Vagina (tissue), 2 donors: Measurements from ENCODE around the gene SLITRK6. TPM values are rescaled to one million over a fixed set of nuclear protein-coding genes. Genes with fewer than 3 reads are reported as not detected.

Experiments used
- DNase-seq, 2 donors: peaks; one replicate each; pipeline ENCODE4 v3.0.0-alpha.2; 2017; ENCODE audit errors: extremely low spot score in 2 of 2
- H3K27ac ChIP-seq: fragments of 200-600 bp; sonication (generic); one replicate; pipeline ENCODE4 v1.5.1; 2019
- H3K27me3 ChIP-seq: fragments of 200-600 bp; sonication (generic); one replicate; pipeline ENCODE4 v1.5.1; 2019
- H3K36me3 ChIP-seq, 2 donors: fragments of 200-600 bp; sonication (generic); one replicate each; pipeline ENCODE4 v1.5.1; 2017 to 2019
- H3K4me1 ChIP-seq: fragments of 200-600 bp; sonication (generic); one replicate; pipeline ENCODE4 v1.5.1; 2019
- H3K4me3 ChIP-seq, 2 donors: fragments of 200-600 bp; sonication (generic); 1 replicate in 1 of 2; 2 replicates in 1 of 2; pipeline ENCODE4 v1.5.1; 2016 to 2019
- H3K9me3 ChIP-seq: fragments of 200-600 bp; sonication (generic); one replicate; pipeline ENCODE4 v1.5.1; 2019
- POLR2A ChIP-seq, 2 donors: fragments of 450-650 bp; IDR thresholded peaks; one replicate each; pipeline ENCODE4 v1.6.1; 2017; ENCODE audit warnings: antibody characterized with exemption in 2 of 2, mild to moderate bottlenecking in 2 of 2, moderate library complexity in 2 of 2
- POLR2AphosphoS5 ChIP-seq, 2 donors: sonication (generic); formaldehyde crosslinking; IDR thresholded peaks; one replicate each; pipeline ENCODE4 v1.9.0; 2017; ENCODE audit warnings: antibody characterized with exemption in 2 of 2, mild to moderate bottlenecking in 2 of 2, low read depth in 1 of 2; ENCODE audit not compliant: insufficient read depth in 1 of 2
- intact Hi-C: fragments of 100-400 bp; cut with DNase I; formaldehyde crosslinking; loops from one replicate; pipeline ENCODE4 v1.15.1; 2023
- total RNA-seq: library from RNA; depleted of rRNA; stranded (reverse); fragments of >200 nt; gene quantifications from one replicate; pipeline ENCODE4 v1.2.3, GENCODE V29; 2016
- TF ChIP-seq, protein P1 (sequence below), 3 experiments: fragments of 450-650 bp in 2 of 3; fragments of 200-600 bp in 1 of 3; sonication (generic) in 1 of 3; IDR thresholded peaks; one replicate each; pipeline ENCODE4 v1.5.1; 2017 to 2019; ENCODE audit warnings: antibody characterized with exemption in 3 of 3, mild to moderate bottlenecking in 2 of 3, moderate library complexity in 2 of 3

The SLITRK6 gene
- total RNA-seq, 1 donor from 2014 or later, result 0.74 TPM

DNA sequence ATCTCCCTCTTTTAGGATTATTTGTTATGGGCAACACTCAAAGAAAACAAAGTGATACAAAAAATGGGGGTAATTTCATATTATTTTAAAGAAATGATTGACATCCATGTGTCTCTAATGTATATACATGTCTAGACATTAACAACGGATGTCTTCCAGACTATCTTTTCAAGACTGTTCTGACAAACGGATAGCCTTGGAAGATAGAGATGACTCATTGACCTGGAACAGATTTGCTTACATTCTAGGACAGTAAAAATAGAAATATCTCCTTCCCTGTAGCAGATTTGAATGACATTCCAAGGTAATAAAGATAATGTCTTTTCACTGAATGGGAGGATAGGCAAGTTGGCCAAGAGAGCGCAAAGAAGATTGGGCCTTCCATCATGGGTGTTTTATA is 26.2 kb upstream of the SLITRK6 start:
- no peaks in the 10 kb centered on the region for H3K9me3 ChIP-seq
- H3K27ac ChIP-seq, result no peak overlapping the region
- no peak for TF ChIP-seq POLR2A (IDR thresholded peaks at IDR 0.05)
- H3K36me3 ChIP-seq, result no peaks in the 10 kb centered on the region
- H3K4me1 ChIP-seq, result no peaks in the 10 kb centered on the region
- DNase-seq, result no peak
- no peak overlapping the region for H3K4me3 ChIP-seq
- intact Hi-C loops, result loop anchor here (10.0 kb wide), 1 partner anchor 931 kb away; no protein-coding TSS in a partner anchor
- H3K27me3 ChIP-seq, result no peaks in the 10 kb centered on the region

DNA sequence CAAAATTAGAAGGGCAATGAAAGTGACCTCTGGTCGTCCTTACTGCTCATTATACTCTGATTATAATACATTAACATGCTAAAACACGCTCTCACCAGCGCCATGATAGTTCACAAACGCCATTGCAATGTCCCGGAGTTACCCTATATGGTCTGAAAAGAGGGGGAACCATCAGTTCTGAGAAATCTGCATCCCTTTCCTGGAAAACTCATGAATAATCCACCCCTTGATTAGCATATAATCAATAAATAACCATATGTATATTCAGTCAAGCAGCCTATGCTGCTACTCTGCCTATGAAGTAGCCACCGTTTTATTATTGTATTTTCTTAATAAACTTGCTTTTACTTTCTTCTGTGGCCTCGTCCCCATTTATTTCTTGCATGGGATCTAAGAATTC is 24.6 kb upstream of the SLITRK6 start:
- Histone ChIP-seq H3K4me3 (no peak overlapping the region), H3K9me3 (no peaks in the 10 kb centered on the region), H3K27ac (no peak overlapping the region), H3K27me3 (no peaks in the 10 kb centered on the region), H3K4me1 (no peaks in the 10 kb centered on the region), H3K36me3 (no peaks in the 10 kb centered on the region)
- intact Hi-C loops, result loop anchor here (10.0 kb wide), 1 partner anchor 929 kb away; no protein-coding TSS in a partner anchor
- no peak for TF ChIP-seq POLR2A (IDR thresholded peaks at IDR 0.05)
- TF ChIP-seq, protein P1, sequence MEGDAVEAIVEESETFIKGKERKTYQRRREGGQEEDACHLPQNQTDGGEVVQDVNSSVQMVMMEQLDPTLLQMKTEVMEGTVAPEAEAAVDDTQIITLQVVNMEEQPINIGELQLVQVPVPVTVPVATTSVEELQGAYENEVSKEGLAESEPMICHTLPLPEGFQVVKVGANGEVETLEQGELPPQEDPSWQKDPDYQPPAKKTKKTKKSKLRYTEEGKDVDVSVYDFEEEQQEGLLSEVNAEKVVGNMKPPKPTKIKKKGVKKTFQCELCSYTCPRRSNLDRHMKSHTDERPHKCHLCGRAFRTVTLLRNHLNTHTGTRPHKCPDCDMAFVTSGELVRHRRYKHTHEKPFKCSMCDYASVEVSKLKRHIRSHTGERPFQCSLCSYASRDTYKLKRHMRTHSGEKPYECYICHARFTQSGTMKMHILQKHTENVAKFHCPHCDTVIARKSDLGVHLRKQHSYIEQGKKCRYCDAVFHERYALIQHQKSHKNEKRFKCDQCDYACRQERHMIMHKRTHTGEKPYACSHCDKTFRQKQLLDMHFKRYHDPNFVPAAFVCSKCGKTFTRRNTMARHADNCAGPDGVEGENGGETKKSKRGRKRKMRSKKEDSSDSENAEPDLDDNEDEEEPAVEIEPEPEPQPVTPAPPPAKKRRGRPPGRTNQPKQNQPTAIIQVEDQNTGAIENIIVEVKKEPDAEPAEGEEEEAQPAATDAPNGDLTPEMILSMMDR (IDR thresholded peaks at IDR 0.05), result no peak
- no peak for DNase-seq

DNA sequence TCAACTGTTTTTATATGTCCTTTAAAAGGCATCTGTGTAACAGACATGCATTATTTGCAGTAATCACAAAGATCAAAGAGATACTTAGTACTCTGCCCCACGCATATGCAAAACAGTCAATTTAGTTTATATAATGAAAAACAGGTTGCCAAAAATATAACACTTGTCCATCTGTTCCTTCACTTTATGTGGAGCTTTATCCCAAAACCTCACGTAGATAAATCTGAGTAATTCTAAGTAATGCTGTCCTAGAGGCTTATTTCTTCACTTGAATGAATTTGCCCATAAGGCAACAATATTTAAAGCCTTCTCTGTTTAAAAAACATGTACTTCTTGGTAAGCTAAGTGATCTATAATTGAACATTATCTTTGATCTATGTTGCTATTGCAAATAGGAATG is 20.3 kb upstream of the SLITRK6 start:
- no peaks in the 10 kb centered on the region for H3K36me3 ChIP-seq
- intact Hi-C loops, result no loop called here
- no peak overlapping the region for H3K27ac ChIP-seq

DNA sequence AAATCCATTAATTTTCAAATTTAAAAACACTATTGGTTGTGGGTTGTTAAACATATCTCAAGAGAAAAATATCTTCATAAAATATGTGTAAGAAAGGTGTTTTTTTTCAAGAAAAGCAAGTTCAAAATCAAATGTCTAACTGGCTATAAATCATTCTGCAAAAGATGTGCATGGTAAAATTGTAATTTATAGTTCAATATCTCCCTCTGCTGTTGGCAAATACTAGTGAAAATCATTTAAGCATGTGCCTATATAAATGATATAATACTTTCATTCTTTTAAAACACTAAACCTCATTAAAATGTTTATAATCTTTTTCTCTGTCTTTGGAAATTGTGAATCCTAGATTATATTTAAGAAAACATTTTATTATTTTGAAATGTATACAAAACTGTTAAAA is 17.2 kb upstream of the SLITRK6 start:
- Histone ChIP-seq H3K9me3 (no peaks in the 10 kb centered on the region), H3K4me1 (no peaks in the 10 kb centered on the region), H3K27me3 (no peaks in the 10 kb centered on the region), H3K36me3 (no peaks in the 10 kb centered on the region), H3K27ac (no peak overlapping the region), H3K4me3 (no peak overlapping the region)
- intact Hi-C loops, result no loop called here
- TF ChIP-seq POLR2AphosphoS5 (IDR thresholded peaks at IDR 0.05; ENCODE audit: insufficient read depth in 1 of 2, low read depth in 1 of 2) (no peak), POLR2A (IDR thresholded peaks at IDR 0.05) (no peak)
- TF ChIP-seq, protein P1 (IDR thresholded peaks at IDR 0.05), result no peak
- DNase-seq, result no peak

More for the DNA sequence above, 20.3 kb upstream of the SLITRK6 start:
- TF ChIP-seq POLR2AphosphoS5 (IDR thresholded peaks at IDR 0.05; ENCODE audit: insufficient read depth in 1 of 2, low read depth in 1 of 2) (no peak), POLR2A (IDR thresholded peaks at IDR 0.05) (no peak)
- TF ChIP-seq, protein P1 (IDR thresholded peaks at IDR 0.05), result no peak
- Histone ChIP-seq H3K4me3 (no peak overlapping the region), H3K27me3 (no peaks in the 10 kb centered on the region), H3K4me1 (no peaks in the 10 kb centered on the region), H3K9me3 (no peaks in the 10 kb centered on the region)
- no peak for DNase-seq

DNA sequence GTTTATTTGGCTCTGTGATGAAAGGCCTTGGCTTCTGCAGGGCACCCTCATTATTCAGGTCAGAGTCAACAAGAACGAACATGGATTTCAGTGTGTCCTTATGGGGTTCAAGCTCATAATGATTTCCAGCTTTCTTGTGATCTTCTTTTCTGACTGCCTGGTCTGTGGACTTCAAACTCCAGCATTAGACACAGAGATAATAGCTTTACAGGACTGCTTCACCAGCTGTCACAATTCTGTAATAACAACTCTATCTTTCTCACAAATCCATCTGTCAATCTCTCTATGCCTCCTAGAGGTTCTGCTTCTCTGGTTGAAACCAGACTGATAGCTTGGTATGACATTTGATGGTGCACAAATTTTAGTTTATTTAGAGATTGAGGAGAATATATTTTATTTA is 13.1 kb upstream of the SLITRK6 start:
- H3K4me3 ChIP-seq, result no peak overlapping the region
- no peak for DNase-seq
- H3K36me3 ChIP-seq, result no peaks in the 10 kb centered on the region
- H3K27ac ChIP-seq, result no peak overlapping the region
- no peaks in the 10 kb centered on the region for H3K27me3 ChIP-seq
- no peaks in the 10 kb centered on the region for H3K4me1 ChIP-seq
- TF ChIP-seq, protein P1 (IDR thresholded peaks at IDR 0.05), result no peak
- no peak for TF ChIP-seq POLR2AphosphoS5 (IDR thresholded peaks at IDR 0.05; ENCODE audit: insufficient read depth in 1 of 2, low read depth in 1 of 2)
- TF ChIP-seq POLR2A (IDR thresholded peaks at IDR 0.05), result no peak
- no peaks in the 10 kb centered on the region for H3K9me3 ChIP-seq
- intact Hi-C loops, result no loop called here

DNA sequence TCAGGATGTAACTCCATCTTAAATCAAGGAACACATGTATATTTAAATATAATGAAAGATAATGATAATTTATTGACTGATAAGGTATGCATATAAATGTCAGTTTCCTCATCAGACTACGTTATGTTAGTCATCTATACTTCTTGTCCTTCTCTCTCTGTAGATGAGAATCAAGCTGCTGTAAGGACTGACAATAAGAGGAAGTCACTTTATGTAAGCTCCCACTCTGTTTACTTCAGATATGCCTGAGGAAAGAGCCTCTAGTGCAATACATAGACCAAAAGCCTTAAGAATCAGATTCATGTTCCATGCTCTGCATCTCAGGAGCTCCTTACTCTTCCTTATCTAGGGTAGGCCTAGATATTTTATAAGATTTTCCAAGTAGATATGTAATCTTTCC is 9.6 kb upstream of the SLITRK6 start:
- intact Hi-C loops, result no loop called here
- H3K36me3 ChIP-seq, result no peaks in the 10 kb centered on the region
- DNase-seq, result no peak
- TF ChIP-seq, protein P1 (IDR thresholded peaks at IDR 0.05), result no peak
- TF ChIP-seq POLR2AphosphoS5 (IDR thresholded peaks at IDR 0.05; ENCODE audit: insufficient read depth in 1 of 2, low read depth in 1 of 2), result no peak
- no peak for TF ChIP-seq POLR2A (IDR thresholded peaks at IDR 0.05)
- H3K27ac ChIP-seq, result no peak overlapping the region
- H3K4me1 ChIP-seq, result no peaks in the 10 kb centered on the region
- H3K9me3 ChIP-seq, result no peaks in the 10 kb centered on the region
- H3K4me3 ChIP-seq, result no peak overlapping the region
- no peaks in the 10 kb centered on the region for H3K27me3 ChIP-seq
